DND-41 (cell line): ENCODE data around the gene HLCS.

ENCODE experiments used
- ATAC-seq: fragments of 200-7000 bp; cut with Tn5 transposase; 3 replicates; pipeline ENCODE4 v1.9.1; 2021; ENCODE audit warnings: low read depth; ENCODE audit not compliant: insufficient read depth
- DNase-seq: peaks from one replicate; pipeline ENCODE4 v3.0.0-alpha.2; 2020
- H2AFZ ChIP-seq: 2 replicates; pipeline ENCODE4 v1.6.0; 2012; ENCODE audit warnings: low read depth, low read length
- H3K27ac ChIP-seq: 2 replicates; pipeline ENCODE4 v1.5.1; 2012; ENCODE audit warnings: low read length, inconsistent platforms
- H3K27me3 ChIP-seq: fragments of 200-600 bp; sonication (generic); 2 replicates; pipeline ENCODE4 v1.6.0; 2012; ENCODE audit warnings: low read length, mild to moderate bottlenecking, inconsistent platforms; ENCODE audit not compliant: insufficient read depth, poor library complexity
- H3K36me3 ChIP-seq: 2 replicates; pipeline ENCODE4 v1.5.1; 2012; ENCODE audit warnings: low read length, inconsistent platforms; ENCODE audit not compliant: insufficient read depth
- H3K4me1 ChIP-seq: 2 replicates; pipeline ENCODE4 v1.5.1; 2012; ENCODE audit warnings: mild to moderate bottlenecking, low read length; ENCODE audit not compliant: insufficient read depth
- H3K4me2 ChIP-seq: 2 replicates; pipeline ENCODE4 v1.6.0; 2012; ENCODE audit warnings: mild to moderate bottlenecking, moderate library complexity, low read length, inconsistent platforms; ENCODE audit not compliant: insufficient read depth
- H3K4me3 ChIP-seq, 2 experiments: fragments of 200-600 bp in 1 of 2; shearing (Covaris generic) in 1 of 2; 2 replicates each; pipeline ENCODE4 v1.5.1; 2012 to 2016; ENCODE audit warnings: inconsistent platforms in 2 of 2, low read length in 2 of 2, mild to moderate bottlenecking in 2 of 2, low read depth in 1 of 2, moderate library complexity in 1 of 2
- H3K79me2 ChIP-seq: 2 replicates; pipeline ENCODE4 v1.6.0; 2012; ENCODE audit warnings: low read length, inconsistent platforms; ENCODE audit not compliant: insufficient read depth
- H3K9ac ChIP-seq: 2 replicates; pipeline ENCODE4 v1.6.0; 2012; ENCODE audit warnings: low read depth, mild to moderate bottlenecking, inconsistent platforms, low read length, moderate library complexity
- H3K9me3 ChIP-seq: 2 replicates; pipeline ENCODE4 v1.5.1; 2012; ENCODE audit warnings: low read length, moderate library complexity, mild to moderate bottlenecking, inconsistent platforms; ENCODE audit not compliant: insufficient read depth, severe bottlenecking
- H4K20me1 ChIP-seq: 2 replicates; pipeline ENCODE4 v1.6.0; 2012; ENCODE audit warnings: low read length; ENCODE audit not compliant: insufficient read depth
- EZH2 ChIP-seq: IDR thresholded peaks from 3 replicates; pipeline ENCODE4 v1.6.1; 2012; ENCODE audit warnings: borderline replicate concordance, low read depth, mild to moderate bottlenecking, moderate library complexity, low read length, inconsistent platforms; ENCODE audit not compliant: severe bottlenecking
- TF ChIP-seq, protein P1 (sequence below): IDR thresholded peaks from 2 replicates; pipeline ENCODE4 v1.5.1; 2012; ENCODE audit warnings: borderline replicate concordance, low read length, moderate library complexity, mild to moderate bottlenecking; ENCODE audit not compliant: poor library complexity, severe bottlenecking; ENCODE audit errors: extremely low read depth

The HLCS gene

DNA sequence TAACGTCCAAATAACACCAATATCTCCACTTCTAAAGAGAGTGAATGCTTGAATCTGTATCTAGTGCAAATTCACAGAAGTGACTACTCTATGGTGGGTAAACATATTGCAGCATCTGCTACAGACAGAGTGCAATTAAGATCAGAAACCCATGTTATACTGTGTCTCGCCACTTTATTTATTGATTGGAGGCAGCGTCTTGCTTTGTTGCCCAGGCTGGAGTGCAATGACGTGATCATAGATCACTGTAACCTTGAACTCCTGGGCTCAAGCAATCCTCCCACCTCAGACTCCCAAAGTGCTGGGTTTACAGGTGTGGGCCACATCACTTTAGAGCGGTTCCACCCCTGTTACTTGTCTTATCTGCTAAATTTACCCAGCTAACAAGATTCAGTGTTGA, 57.0 kb downstream of the HLCS start:
- no peak overlapping the region for H3K27ac ChIP-seq
- no peak overlapping the region for H2AFZ ChIP-seq
- ATAC-seq (no peak), DNase-seq (no peak)
- TF ChIP-seq, protein P1, sequence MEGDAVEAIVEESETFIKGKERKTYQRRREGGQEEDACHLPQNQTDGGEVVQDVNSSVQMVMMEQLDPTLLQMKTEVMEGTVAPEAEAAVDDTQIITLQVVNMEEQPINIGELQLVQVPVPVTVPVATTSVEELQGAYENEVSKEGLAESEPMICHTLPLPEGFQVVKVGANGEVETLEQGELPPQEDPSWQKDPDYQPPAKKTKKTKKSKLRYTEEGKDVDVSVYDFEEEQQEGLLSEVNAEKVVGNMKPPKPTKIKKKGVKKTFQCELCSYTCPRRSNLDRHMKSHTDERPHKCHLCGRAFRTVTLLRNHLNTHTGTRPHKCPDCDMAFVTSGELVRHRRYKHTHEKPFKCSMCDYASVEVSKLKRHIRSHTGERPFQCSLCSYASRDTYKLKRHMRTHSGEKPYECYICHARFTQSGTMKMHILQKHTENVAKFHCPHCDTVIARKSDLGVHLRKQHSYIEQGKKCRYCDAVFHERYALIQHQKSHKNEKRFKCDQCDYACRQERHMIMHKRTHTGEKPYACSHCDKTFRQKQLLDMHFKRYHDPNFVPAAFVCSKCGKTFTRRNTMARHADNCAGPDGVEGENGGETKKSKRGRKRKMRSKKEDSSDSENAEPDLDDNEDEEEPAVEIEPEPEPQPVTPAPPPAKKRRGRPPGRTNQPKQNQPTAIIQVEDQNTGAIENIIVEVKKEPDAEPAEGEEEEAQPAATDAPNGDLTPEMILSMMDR = no peak
- TF ChIP-seq EZH2 = no peak
- no peak overlapping the region for H3K4me2 ChIP-seq
- no peaks in the 10 kb centered on the region for H3K9me3 ChIP-seq
- H4K20me1 ChIP-seq = 0 out of 2 replicates have a peak, but pooled peaks cover 4% of the 10 kb centered on the region
- no peaks in the 10 kb centered on the region for H3K36me3 ChIP-seq
- no peak overlapping the region for H3K9ac ChIP-seq
- no peaks in the 10 kb centered on the region for H3K4me1 ChIP-seq
- no peaks in the 10 kb centered on the region for H3K27me3 ChIP-seq
- H3K79me2 ChIP-seq = no peaks in the 10 kb centered on the region
- H3K4me3 ChIP-seq = no peak overlapping the region

DNA sequence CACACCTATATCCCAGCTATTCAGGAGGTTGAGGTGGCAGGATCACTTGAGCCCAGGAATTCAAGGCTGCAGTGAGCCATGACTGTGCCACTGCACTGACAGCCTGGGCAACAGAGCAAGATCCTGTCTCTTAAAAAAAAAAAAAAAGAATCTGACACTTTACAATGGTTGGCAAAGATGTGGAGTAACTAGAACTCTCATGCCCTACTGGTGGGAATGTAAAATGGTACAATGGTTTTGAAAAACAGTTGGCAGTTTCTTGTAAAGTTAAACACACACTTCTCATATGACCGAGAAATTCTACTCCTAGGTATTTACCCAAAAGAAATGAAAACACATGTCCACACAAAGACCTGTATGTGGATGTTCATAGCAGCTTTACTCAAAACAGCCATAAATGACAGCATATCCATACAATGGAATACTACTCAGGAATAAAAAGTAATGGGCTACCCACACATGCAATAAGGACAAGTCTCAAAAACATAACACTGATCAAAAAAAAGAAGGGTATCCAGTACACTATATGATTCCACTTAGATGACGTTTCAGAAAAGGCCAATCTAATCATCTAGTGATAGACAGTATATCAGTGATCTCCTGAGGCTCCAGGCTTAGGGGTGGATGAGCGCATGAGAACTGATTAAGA, 58.1 kb downstream of the HLCS start:
- no peak for ATAC-seq
- H4K20me1 ChIP-seq = 0 out of 2 replicates have a peak, but pooled peaks cover 4% of the 10 kb centered on the region

DNA sequence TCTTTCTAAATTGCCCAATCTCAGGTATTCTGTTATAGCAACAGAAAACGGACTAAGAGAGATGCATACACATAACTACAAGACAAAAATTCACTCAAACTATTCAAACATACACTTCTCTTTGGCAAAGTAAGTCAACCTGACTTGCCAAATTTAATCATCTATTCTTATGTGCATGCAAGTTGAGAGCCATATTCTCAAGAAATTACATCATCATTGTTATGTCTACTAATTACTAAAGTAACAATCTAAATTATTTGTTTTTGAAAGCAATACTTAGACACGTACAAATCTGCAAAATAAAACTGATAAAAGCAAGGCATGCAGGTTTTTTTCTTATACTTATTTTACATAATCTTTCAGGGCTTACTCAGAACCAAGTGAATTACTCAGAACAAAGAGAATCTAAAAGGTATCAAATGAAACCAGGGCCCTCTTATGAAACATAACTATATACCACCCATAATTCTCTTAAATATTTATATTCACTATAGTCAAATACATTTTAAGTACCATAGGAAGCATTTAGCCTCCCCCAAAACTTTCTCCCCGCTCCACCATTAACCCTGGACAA, 62.3 kb downstream of the HLCS start:
- Histone ChIP-seq H3K9me3 (no peaks in the 10 kb centered on the region), H4K20me1 (no peaks in the 10 kb centered on the region), H3K4me3 (no peak overlapping the region), H3K4me2 (no peak overlapping the region), H2AFZ (no peak overlapping the region), H3K9ac (no peak overlapping the region), H3K36me3 (0 out of 2 replicates have a peak, but pooled peaks cover 3% of the 10 kb centered on the region), H3K4me1 (no peaks in the 10 kb centered on the region), H3K79me2 (no peaks in the 10 kb centered on the region), H3K27ac (no peak overlapping the region), H3K27me3 (no peaks in the 10 kb centered on the region)
- ATAC-seq (no peak), DNase-seq (no peak)
- TF ChIP-seq EZH2 = no peak
- TF ChIP-seq, protein P1 = no peak

More for the DNA sequence above, 58.1 kb downstream of the HLCS start:
- TF ChIP-seq, protein P1 = no peak
- no peak for TF ChIP-seq EZH2
- Histone ChIP-seq H3K27me3 (no peaks in the 10 kb centered on the region), H3K4me3 (no peak overlapping the region), H3K9ac (no peak overlapping the region), H3K4me1 (no peaks in the 10 kb centered on the region), H2AFZ (no peak overlapping the region), H3K79me2 (no peaks in the 10 kb centered on the region), H3K27ac (no peak overlapping the region), H3K4me2 (no peak overlapping the region), H3K36me3 (no peaks in the 10 kb centered on the region), H3K9me3 (no peaks in the 10 kb centered on the region)
- DNase-seq = no peak
